Measurements from ENCODE around the gene USP15. TPM values are rescaled to one million over a fixed set of nuclear protein-coding genes. Genes with fewer than 3 reads are reported as not detected.
"Not testable (repeated sequence)": the region's sequence is repeated elsewhere in the genome, so short reads cannot be mapped to it uniquely, and the experiment has no call there.

Gene USP15
- total RNA-seq, 2 experiments from 2014 or later = 87.2 to 98.0 TPM

DNA sequence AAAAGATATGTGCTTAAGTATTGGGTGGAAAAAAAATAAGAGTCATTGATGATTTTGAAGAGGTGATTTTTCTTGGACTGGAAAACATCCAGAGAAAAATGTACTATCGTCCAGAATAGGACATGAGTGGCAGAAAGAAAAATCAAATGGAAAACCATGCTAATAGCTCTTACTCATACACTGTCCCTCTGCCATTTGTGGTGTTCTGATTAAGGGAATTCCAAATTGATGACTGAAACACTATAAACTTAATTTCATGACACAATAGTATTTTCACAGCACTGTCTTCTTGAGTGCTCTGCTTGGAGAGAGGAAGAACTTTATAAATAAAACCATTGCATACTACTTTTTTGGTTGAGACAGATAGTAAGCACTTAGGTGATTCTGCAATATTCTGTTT is 72.4 kb downstream of the USP15 start:
- intact Hi-C loops (cut with DNase I, micrococcal nuclease) = no loop called here
- no peak overlapping the region for H3K27ac Mint-ChIP-seq
- H3K9me3 Mint-ChIP-seq (ENCODE audit: low read depth) = peaks cover 7% of the 10 kb centered on the region
- POLR2A ChIA-PET = no interaction called here
- ATAC-seq (no peak), DNase-seq (no peak)
- H3K4me1 Mint-ChIP-seq = peaks cover 22% of the 10 kb centered on the region
- H3K36me3 Mint-ChIP-seq (ENCODE audit: low read depth) = peaks cover 49% of the 10 kb centered on the region
- H3K4me3 Mint-ChIP-seq = no peak overlapping the region
- CTCF ChIA-PET = interaction anchor here (1.1 kb wide), 1 partner anchor 10 kb away, joined by 3 read pairs; no protein-coding TSS in a partner anchor
- no peaks in the 10 kb centered on the region for H3K27me3 Mint-ChIP-seq

DNA sequence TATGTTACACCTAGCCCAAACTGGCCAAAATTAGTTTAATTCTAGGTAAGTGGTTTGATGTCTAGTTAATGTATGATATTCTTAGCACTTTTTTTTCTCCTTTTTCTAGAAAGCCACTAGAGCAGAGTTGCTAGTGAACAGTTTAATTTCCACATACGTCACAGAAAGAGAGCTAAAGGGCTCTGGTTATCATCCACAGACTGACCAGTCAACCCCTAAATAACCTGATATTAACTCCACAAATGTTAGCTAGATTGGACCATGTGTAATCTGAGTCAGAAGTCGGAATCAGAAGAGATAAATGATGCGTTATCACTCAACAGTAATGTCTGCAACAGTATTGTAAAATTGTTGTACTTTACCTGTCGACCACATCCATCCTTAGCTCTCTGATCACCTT is 74.9 kb downstream of the USP15 start:
- ChIA-PET POLR2A (no interaction called here), CTCF (interaction anchor here (0.6 to 0.9 kb wide), 2 partner anchors 9 to 103 kb away, joined by 3 read pairs; no protein-coding TSS in a partner anchor)
- Mint-ChIP-seq H3K9me3 (ENCODE audit: low read depth) (peaks cover 20% of the 10 kb centered on the region), H3K27ac (no peak overlapping the region), H3K4me3 (no peak overlapping the region), H3K36me3 (ENCODE audit: low read depth) (peaks cover 62% of the 10 kb centered on the region), H3K27me3 (no peaks in the 10 kb centered on the region), H3K4me1 (peaks cover 33% of the 10 kb centered on the region)
- DNase-seq (no peak), ATAC-seq (no peak)
- intact Hi-C loops (cut with DNase I, micrococcal nuclease) = no loop called here

DNA sequence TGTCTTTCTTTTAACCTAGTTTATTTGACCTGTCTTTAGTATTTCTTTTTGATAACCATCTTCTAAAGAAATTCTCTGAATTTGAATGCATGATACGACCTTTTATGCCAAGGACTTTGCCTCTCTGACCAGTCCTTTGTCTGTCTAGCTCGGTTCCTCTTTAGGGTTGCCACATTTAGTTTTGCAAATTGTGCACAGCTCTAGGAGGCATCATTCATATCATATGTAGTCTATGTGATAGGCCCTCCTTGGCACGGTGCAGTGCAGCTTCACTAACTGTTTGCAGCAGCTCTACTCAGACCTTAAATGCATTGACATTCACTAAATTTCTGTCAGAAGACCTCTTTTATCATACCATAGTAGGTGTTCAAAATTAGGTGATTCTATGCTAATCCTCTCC is 75.6 kb downstream of the USP15 start:
- CTCF ChIA-PET = interaction anchor here (0.7 kb wide), 1 partner anchor 128 kb away, joined by 3 read pairs; no protein-coding TSS in a partner anchor
- intact Hi-C loops (cut with DNase I, micrococcal nuclease) = no loop called here
- ATAC-seq (no peak), DNase-seq (no peak)
- peaks cover 65% of the 10 kb centered on the region for H3K36me3 Mint-ChIP-seq (ENCODE audit: low read depth)
- peaks cover 23% of the 10 kb centered on the region for H3K9me3 Mint-ChIP-seq (ENCODE audit: low read depth)
- no peaks in the 10 kb centered on the region for H3K27me3 Mint-ChIP-seq
- POLR2A ChIA-PET = no interaction called here
- peaks cover 40% of the 10 kb centered on the region for H3K4me1 Mint-ChIP-seq
- H3K27ac Mint-ChIP-seq = peak overlapping the region; percentile 51
- H3K4me3 Mint-ChIP-seq = no peak overlapping the region

DNA sequence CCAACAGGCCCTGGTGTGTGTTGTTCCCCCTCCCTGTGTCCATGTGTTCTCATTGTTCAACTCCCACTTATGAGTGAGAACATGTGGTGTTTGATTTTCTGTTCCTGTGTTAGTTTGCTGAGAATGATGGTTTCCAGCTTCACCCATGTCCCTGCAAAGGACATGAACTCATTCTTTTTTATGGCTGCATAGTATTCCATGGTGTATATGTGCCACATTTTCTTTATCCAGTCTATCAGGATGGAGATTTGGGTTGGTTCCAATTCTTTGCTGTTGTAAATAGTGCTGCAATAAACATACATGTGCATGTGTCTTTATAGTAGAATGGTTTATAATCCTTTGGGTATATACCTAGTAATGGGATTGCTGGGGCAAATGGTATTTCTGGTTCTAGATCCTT is 77.4 kb downstream of the USP15 start:
- H3K27ac Mint-ChIP-seq; intact Hi-C loops (cut with DNase I, micrococcal nuclease); ATAC-seq; DNase-seq; CTCF ChIA-PET; POLR2A ChIA-PET; H3K4me3 Mint-ChIP-seq; H3K27me3 Mint-ChIP-seq: not testable (repeated sequence)
- Mint-ChIP-seq H3K4me1 (peaks cover 46% of the 10 kb centered on the region), H3K9me3 (ENCODE audit: low read depth) (peaks cover 23% of the 10 kb centered on the region), H3K36me3 (ENCODE audit: low read depth) (peaks cover 74% of the 10 kb centered on the region)

DNA sequence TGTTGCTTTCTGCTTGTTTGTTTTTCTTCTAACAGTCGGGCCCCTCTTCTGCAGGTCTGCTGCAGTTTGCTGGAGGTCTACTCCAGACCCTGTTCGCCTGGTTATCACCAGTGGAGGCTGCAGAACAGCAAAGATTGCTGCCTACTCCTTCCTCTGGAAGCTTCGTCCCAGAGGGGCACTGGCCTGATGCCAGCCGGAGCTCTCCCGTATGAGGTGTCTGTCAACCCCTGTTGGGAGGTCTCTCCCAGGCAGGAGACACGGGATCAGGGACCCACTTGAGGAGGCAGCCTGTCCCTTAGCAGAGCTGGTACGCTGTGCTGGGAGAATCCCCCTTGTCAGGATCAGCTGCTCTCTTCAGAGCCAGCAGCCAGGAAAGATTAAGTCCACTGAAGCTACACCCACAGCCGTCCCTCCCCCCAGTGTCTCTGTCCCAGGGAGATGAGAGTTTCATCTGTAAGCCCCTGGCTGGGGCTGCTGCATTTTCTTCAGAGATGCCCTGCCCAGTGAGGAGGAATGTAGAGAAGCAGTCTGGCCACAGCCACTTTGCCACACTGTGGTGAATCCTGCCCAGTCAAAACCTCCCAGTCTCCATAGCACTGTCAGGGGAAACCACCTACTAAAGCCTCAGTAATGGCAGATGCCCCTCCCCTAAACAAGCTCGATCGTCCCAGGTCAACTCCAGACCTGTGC is 82.6 kb downstream of the USP15 start:
- peaks cover 85% of the 10 kb centered on the region for H3K36me3 Mint-ChIP-seq (ENCODE audit: low read depth)
- H3K4me1 Mint-ChIP-seq = peaks cover 50% of the 10 kb centered on the region
- CTCF ChIA-PET = interaction anchor here (0.6 to 1.2 kb wide), 2 partner anchors 12 to 90 kb away, joined by 3 read pairs; no protein-coding TSS in a partner anchor
- peaks cover 29% of the 10 kb centered on the region for H3K9me3 Mint-ChIP-seq (ENCODE audit: low read depth)
- H3K27me3 Mint-ChIP-seq; H3K4me3 Mint-ChIP-seq; POLR2A ChIA-PET; H3K27ac Mint-ChIP-seq; DNase-seq; ATAC-seq; intact Hi-C loops (cut with DNase I, micrococcal nuclease): not testable (repeated sequence)

DNA sequence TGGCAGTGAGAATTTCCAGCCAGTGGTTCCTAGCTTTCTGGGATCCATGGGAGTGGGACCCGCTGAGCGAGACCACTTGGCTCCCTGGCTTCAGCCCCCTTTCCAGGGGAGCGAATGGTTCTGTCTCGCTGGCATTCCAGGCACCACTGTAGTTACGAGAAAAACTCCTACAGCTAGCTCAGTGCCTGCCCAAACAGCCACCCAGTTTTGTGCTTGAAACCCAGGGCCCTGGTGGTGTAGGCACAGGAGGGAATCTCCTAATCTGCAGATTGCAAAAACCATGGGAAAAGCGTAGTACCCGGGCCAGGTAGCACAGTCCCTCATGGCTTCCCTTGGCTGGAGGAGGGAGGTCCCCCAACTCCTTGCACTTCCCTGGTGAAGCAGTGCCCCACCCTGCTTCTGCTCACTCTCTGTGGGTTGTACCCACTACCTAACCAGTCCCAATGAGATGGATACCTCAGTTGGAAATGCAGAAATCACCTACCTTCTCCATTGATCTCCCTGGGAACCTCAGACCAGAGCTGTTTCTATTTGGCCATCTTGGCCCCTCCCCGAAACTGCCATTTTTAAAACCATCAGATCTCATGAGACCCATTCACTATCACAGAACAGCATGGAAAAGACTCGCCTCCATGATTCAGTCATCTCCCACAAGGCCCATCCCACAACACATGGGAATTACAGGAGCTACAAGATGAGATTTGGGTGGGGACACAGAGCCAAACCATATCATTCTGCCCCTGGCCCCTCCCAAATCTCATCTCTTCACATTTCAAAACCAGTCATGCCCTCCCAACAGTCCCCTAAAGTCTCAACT is 83.3 kb downstream of the USP15 start:
- CTCF ChIA-PET = interaction anchor here (0.6 to 1.2 kb wide), 2 partner anchors 13 to 89 kb away, joined by 3 read pairs; no protein-coding TSS in a partner anchor
- not testable (repeated sequence) for DNase-seq

DNA sequence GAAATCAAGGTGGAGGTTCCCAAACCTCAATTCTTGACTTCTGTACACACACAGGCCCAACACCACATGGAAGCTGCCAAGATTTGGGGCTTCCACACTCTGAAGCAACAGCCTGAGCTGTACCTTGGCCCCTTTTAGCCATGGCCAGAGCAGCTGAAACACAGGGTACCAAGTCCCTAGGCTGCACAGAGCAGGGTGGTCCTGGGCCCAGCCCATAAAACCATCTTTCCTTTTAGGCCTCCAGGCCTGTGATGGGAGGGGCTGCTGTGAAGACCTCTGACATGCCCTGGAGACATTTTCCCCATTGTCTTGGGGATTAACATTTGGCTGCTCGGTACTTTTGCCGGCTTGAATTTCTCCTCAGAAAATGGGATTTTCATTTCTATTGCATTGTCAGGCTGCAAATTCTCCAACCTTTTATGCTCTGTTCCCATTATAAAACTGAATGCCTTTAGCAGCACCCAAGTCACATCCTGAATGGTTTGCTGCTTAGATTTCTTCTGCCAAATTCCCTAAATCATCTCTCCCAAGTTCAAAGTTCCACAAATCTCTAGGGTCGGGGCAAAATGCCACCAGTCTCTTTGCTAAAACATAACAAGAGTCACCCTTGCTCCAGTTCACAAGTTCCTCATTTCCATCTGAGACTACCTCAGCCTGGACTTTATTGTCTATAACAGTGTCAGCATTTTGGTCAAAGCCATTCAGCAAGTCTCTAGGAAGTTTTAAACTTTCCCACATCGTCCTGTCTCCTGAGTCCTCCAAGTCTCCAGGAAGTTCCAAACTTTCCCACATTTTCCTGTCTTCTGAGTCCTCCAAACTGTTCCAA is 84.7 kb downstream of the USP15 start:
- H3K36me3 Mint-ChIP-seq (ENCODE audit: low read depth) = peaks cover 67% of the 10 kb centered on the region
- H3K27me3 Mint-ChIP-seq; H3K27ac Mint-ChIP-seq; DNase-seq; H3K4me3 Mint-ChIP-seq; ATAC-seq; POLR2A ChIA-PET; CTCF ChIA-PET; intact Hi-C loops (cut with DNase I, micrococcal nuclease): not testable (repeated sequence)
- peaks cover 18% of the 10 kb centered on the region for H3K9me3 Mint-ChIP-seq (ENCODE audit: low read depth)
- peaks cover 36% of the 10 kb centered on the region for H3K4me1 Mint-ChIP-seq

More for the DNA sequence above, 83.3 kb downstream of the USP15 start:
- Mint-ChIP-seq H3K4me1 (peaks cover 43% of the 10 kb centered on the region), H3K36me3 (ENCODE audit: low read depth) (peaks cover 77% of the 10 kb centered on the region), H3K9me3 (ENCODE audit: low read depth) (peaks cover 23% of the 10 kb centered on the region)
- POLR2A ChIA-PET; intact Hi-C loops (cut with DNase I, micrococcal nuclease); ATAC-seq; H3K27me3 Mint-ChIP-seq; H3K4me3 Mint-ChIP-seq; H3K27ac Mint-ChIP-seq: not testable (repeated sequence)

DNA sequence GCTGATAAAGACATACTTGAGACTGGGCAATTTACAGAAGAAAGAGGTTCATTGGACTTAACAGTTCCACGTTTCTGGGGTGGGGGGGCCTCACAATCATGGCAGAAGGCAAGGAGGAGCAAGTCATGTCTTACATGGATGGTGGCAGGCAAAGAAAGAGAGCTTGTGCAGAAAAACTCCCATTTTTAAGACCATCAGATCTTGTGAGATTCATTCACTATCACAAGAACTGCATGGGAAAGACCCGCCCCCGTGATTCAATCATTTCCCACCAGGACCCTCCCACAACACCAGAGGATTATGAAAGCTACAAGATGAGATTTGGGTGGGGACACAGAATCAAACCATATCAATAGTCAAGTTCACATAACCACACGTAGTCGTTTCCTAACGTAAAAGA is 85.5 kb downstream of the USP15 start:
- peaks cover 16% of the 10 kb centered on the region for H3K9me3 Mint-ChIP-seq (ENCODE audit: low read depth)
- CTCF ChIA-PET = no interaction called here
- POLR2A ChIA-PET = interaction anchor here (0.6 kb wide), 1 partner anchor 116 kb away, joined by 3 read pairs; no protein-coding TSS in a partner anchor
- intact Hi-C loops (cut with DNase I, micrococcal nuclease) = no loop called here
- no peak overlapping the region for H3K27ac Mint-ChIP-seq
- no peak for ATAC-seq
- H3K27me3 Mint-ChIP-seq = no peaks in the 10 kb centered on the region
- no peak for DNase-seq
- peaks cover 31% of the 10 kb centered on the region for H3K4me1 Mint-ChIP-seq
- H3K4me3 Mint-ChIP-seq = no peak overlapping the region
- peaks cover 59% of the 10 kb centered on the region for H3K36me3 Mint-ChIP-seq (ENCODE audit: low read depth)

DNA sequence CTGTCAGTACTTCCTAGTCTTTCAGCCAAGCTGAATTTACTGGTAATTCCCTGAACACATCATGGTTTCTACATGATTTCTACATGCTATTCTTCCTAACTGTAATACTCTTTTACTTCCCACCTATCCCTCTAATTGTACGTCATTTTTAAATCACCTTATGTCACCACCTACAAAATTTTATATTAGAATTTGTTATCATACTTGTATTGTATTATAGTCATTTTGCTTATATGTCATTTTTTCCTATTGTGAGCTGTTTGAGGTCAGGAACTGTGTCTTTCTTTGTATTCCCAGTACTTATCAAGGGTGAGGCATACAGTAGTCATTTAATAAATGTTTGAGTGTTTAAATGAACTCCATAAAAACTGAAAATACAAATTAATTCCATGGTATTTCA is 86.6 kb downstream of the USP15 start:
- Mint-ChIP-seq H3K27me3 (no peaks in the 10 kb centered on the region), H3K4me3 (no peak overlapping the region), H3K36me3 (ENCODE audit: low read depth) (peaks cover 49% of the 10 kb centered on the region), H3K27ac (peak overlapping the region; percentile 47), H3K4me1 (peaks cover 24% of the 10 kb centered on the region), H3K9me3 (ENCODE audit: low read depth) (peaks cover 14% of the 10 kb centered on the region)
- DNase-seq (no peak), ATAC-seq (no peak)
- CTCF ChIA-PET = no interaction called here
- intact Hi-C loops (cut with DNase I, micrococcal nuclease) = no loop called here
- POLR2A ChIA-PET = no interaction called here

DNA sequence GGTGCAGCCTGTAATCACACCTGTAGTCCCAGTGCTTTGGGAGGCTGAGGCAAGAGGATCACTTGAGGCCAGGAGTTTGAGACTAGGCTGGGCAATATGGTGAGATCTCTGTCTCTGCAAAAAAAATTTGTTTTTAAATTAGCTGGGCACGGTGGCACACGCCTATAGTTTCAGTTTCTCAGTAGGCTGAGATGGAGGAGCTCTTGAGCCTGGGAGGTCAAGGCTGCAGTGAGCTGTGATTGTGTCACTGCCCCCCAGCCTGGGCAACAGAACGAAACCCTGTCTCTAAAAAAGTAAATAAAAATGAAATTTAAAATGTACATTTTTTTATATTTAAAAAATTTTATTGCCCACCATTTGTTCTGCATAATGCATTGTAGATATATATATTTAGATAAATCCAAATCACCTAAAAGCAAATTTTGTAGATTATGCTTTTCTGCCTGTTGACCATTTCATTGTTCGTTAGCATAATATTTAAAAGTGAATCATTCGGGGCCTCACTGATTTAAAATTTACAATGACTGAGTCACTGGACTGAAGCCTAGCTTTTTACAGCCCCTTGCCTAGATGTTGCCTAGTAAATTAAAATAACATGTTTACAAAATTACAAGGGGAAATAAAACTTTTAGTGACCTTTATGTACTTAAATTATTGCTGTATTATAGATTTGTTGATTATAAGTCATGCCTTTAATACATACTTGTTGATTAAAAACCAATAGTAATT is 87.9 kb downstream of the USP15 start:
- ATAC-seq (no peak), DNase-seq (no peak)
- intact Hi-C loops (cut with DNase I, micrococcal nuclease) = no loop called here
- POLR2A ChIA-PET = no interaction called here
- no peak overlapping the region for H3K4me3 Mint-ChIP-seq
- peaks cover 21% of the 10 kb centered on the region for H3K4me1 Mint-ChIP-seq
- CTCF ChIA-PET = interaction anchor here (0.8 kb wide), 1 partner anchor 88 kb away, joined by 4 read pairs; no protein-coding TSS in a partner anchor
- no peak overlapping the region for H3K27ac Mint-ChIP-seq
- H3K9me3 Mint-ChIP-seq (ENCODE audit: low read depth) = peaks cover 14% of the 10 kb centered on the region
- H3K36me3 Mint-ChIP-seq (ENCODE audit: low read depth) = peaks cover 37% of the 10 kb centered on the region
- H3K27me3 Mint-ChIP-seq = no peaks in the 10 kb centered on the region
